Stimulated activated CD8-positive, alpha-beta memory T cell treated with anti-CD3 and anti-CD28 coated beads, Interleukin-15, amount 100 ng/mL, for 1 hour (primary cell): ENCODE measurements around the gene MRPS23.

Experiments used
- DNase-seq: peaks from one replicate; pipeline ENCODE4 v3.0.0-alpha.2; 2020; ENCODE audit warnings: low read depth

The MRPS23 gene

DNA sequence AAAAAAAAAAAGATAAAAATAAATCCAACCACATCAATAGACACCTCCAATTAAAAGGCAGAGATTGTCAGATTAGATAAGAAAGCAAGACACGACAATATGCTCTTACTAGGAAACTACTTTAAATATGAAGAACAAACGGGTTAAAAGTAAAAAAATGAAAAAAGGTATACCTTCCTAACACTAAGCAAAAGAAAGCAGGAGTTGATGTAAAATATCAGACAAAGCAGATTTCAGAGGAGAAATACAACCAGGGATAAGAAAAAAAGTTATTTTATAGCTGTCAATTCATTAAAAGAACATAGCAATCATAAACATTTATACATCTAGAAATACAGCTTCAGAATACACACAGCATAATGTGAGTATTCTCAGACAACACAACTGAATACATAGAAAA is 55.0 kb downstream of the MRPS23 start:
- no peak for DNase-seq

DNA sequence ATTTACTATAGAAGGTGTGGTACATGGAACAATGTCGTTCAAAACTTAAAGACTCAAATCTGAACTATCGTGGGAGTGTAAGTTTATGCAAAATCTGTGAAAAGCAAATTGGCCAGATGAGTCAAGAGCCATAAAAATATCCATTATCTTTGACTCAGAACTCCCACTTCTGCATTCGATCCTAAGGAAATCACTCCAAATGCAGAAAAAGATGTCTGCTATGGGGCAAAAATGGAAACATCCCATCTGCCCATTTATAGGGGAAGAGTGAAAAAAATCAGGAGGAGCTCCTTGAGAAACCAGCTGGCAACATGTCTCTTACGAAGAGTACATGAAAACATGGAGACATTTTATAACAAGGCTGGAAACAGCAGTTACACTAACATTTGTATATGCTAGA is 61.1 kb downstream of the MRPS23 start:
- no peak for DNase-seq

DNA sequence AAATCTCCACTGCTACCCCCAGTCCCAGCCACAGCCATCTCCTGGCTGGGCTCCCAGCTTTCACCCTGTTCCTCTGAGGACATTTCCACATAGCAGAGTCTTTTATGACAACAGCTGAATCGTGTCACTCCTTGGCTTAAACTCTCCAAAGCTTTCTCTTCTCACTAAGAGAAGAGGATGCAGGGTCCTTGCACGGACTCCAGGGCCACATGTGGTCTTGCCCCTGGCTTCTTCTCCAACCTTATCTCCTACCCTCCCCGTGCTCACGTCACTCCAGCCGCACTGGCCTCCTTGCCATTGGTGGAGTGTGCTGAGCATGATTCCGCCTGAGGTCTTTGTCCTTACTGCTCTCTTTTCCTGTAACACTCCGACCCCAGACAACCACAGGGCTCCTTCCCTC is 64.8 kb downstream of the MRPS23 start:
- DNase-seq, result no peak
